Sciatic nerve (tissue), 2 donors: Measurements from ENCODE around the gene KRTAP9-1. TPM values are rescaled to one million over a fixed set of nuclear protein-coding genes. Genes with fewer than 3 reads are reported as not detected.
"Not testable (repeated sequence)": the region's sequence is repeated elsewhere in the genome, so short reads cannot be mapped to it uniquely, and the experiment has no call there.

Source experiments
- ATAC-seq: fragments of 200-7000 bp; cut with Tn5 transposase; one replicate; pipeline ENCODE4 v1.9.1; 2020; ENCODE audit warnings: mild to moderate bottlenecking, moderate library complexity
- DNase-seq: peaks from one replicate; pipeline ENCODE4 v3.0.0-alpha.2; 2020; ENCODE audit warnings: low spot score
- intact Hi-C: fragments of 100-400 bp; cut with DNase I; formaldehyde crosslinking; loops from one replicate; pipeline ENCODE4 v1.14.2; 2022
- total RNA-seq: library from RNA; stranded (reverse); fragmentation: NEBNext Ultra II Directional; extraction: Animal tissue kit (Norgen Biotek cat#: 25700); gene quantifications from one replicate; pipeline ENCODE4 v1.2.1, GENCODE V29; 2021
- donor health status: DM: no; HTN: no; CAD: no.
- donor health status: DM: no; HTN: no; CAD: no.

The KRTAP9-1 gene
- not detected for total RNA-seq

DNA sequence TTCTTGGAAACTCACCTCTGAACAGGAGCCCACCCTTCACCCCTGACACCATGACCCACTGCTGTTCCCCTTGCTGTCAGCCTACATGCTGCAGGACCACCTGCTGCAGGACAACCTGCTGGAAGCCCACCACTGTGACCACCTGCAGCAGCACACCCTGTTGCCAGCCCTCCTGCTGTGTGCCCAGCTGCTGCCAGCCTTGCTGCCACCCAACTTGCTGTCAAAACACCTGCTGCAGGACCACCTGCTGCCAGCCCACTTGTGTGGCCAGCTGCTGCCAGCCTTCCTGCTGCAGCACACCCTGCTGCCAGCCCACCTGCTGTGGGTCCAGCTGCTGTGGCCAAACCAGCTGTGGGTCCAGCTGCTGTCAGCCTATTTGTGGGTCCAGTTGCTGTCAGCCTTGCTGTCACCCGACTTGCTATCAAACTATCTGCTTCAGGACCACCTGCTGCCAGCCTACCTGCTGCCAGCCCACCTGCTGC is at the start of gene KRTAP9-1:
KRTAP9-1 (plus strand) TSS at position 51 of the 482 bp plus-strand sequence; CDS start at position 51, 0 bp downstream.
- intact Hi-C loops, ATAC-seq, DNase-seq: not testable (repeated sequence)

DNA sequence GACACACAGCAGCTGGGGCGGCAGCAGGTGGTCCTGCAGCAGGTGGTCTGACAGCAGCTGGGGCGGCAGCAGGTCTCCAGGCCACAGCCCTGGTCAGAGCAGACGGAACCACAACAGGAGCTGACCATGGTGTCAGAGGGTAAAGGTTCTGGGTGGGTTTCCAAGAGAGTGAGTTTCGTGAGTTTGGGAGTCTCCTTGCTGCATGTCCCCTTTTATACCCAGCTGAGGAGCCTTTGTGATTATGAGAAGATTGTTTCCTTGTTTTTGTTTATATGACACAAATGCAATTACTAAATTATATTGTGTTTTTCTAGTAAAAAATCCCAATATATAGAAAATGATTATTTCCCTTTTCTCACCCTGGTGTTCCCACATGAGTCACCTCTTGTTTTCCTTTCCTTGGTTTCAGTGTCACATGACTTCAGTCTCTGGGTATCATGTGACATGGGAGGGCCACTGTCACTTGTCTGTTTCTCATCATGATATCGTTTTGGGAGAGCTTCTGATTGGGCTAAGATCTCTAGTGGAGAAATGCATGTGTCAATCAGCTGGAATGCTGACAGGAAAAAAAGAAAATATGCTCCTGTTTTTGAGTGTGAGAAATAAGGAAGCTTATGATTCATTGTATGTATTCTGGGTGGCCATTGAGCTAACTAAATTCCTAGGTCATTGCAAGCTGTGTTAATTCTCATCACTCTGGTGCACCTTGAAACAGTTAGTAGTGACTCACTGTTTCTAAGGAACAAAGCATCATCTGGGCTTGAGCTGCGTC is 49.1 kb upstream of the KRTAP9-1 start, which contains the start of gene KRTAP4-6:
KRTAP4-6 (minus strand) TSS at position 185 of the 772 bp plus-strand sequence; CDS start at position 128, 57 bp downstream.
- intact Hi-C loops = loop anchor here (10.0 kb wide), 1 partner anchor 104 kb away; the partner anchor contains the start of gene KRTAP9-4
- ATAC-seq = no peak
- no peak for DNase-seq

DNA sequence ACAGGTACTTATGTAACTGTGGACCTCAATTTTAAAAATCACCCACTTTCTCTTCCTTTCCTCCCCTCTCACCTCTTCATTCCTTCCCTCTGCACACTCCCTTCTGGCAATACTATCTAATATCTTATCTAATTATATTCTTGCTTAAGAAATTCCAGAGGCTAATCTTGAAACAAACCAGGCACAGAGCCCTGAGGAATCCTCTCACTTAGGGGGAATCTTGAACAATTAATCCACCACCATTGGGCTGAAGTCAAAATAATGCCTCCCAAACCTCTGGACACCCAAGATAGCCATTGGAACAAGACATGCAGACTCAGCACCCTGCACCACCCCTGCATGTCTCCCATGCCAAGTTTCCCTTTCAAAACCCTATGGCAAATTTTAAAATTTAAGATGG is 48.3 kb upstream of the KRTAP9-1 start:
- ATAC-seq (no peak), DNase-seq (no peak)
- intact Hi-C loops = loop anchor here (10.0 kb wide), 1 partner anchor 103 kb away; the partner anchor contains the start of gene KRTAP9-4

GRCh38 chr17:41144846-41145245 is 44.8 kb upstream of the KRTAP9-1 start:
- DNase-seq (no peak), ATAC-seq (no peak)
- intact Hi-C loops = loop anchor here (10.0 kb wide), 1 partner anchor 100 kb away; the partner anchor contains the start of gene KRTAP9-4

GRCh38 chr17:41145261-41145660 is 44.4 kb upstream of the KRTAP9-1 start:
- intact Hi-C loops = loop anchor here (10.0 kb wide), 1 partner anchor 100 kb away; the partner anchor contains the start of gene KRTAP9-4
- no peak for DNase-seq
- no peak for ATAC-seq

GRCh38 chr17:41147531-41148204 is 42.0 kb upstream of the KRTAP9-1 start:
- no peak for ATAC-seq
- intact Hi-C loops = loop anchor here (2.0 to 10.0 kb wide), 2 partner anchors 67 to 97 kb away; partner anchors contain the start of gene KRTAP9-4

GRCh38 chr17:41148971-41149651 is 40.6 kb upstream of the KRTAP9-1 start:
- ATAC-seq, DNase-seq: not testable (repeated sequence)
- intact Hi-C loops = loop anchor here (2.0 to 10.0 kb wide), 2 partner anchors 66 to 96 kb away; partner anchors contain the start of gene KRTAP9-4

More at GRCh38 chr17:41147531-41148204, 42.0 kb upstream of the KRTAP9-1 start:
- DNase-seq = no peak

GRCh38 chr17:41149652-41149985 is 40.1 kb upstream of the KRTAP9-1 start, which contains the start of gene KRTAP4-5:
TSS of gene KRTAP4-5 (minus strand) at chr17:41149825. CDS start at chr17:41149767, 58 bp downstream.
- DNase-seq = no peak
- no peak for ATAC-seq
- intact Hi-C loops = loop anchor here (2.0 to 10.0 kb wide), 2 partner anchors 65 to 95 kb away; partner anchors contain the start of gene KRTAP9-4

GRCh38 chr17:41150026-41150425 is 39.7 kb upstream of the KRTAP9-1 start:
- ATAC-seq (no peak), DNase-seq (no peak)
- intact Hi-C loops = no loop called here

GRCh38 chr17:41151525-41151924 is 38.2 kb upstream of the KRTAP9-1 start:
- intact Hi-C loops = no loop called here
- ATAC-seq (no peak), DNase-seq (no peak)

DNA sequence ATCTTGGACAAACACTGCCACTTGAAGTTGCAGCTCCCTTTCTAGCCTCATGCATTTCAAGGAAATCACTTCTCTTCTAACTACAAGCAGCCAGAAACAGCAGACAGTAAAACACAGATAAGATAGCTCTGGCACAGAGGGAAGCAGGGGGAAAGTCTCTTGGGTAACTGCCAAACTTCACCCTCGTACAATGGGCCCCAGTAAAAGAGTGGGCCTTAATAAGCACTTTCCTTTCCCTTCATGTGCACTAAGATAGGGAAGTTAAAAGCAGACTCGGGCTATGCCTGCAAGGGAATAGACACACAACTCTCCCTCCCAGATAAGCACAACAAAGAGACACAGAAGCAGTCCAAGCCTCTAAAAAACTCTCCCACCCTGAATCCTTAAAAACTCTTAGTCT is 35.8 kb upstream of the KRTAP9-1 start:
- intact Hi-C loops = no loop called here
- ATAC-seq = no peak
- DNase-seq = no peak

- ATAC-seq, intact Hi-C loops, DNase-seq: not testable (repeated sequence)
Observed at GRCh38 chr17:41160190-41160589, 29.5 kb upstream of the KRTAP9-1 start.

GRCh38 chr17:41160648-41161047 is 29.0 kb upstream of the KRTAP9-1 start, which contains the start of gene KRTAP4-4:
TSS of gene KRTAP4-4 (minus strand) at chr17:41160748. CDS start at chr17:41160691, 57 bp downstream.
- intact Hi-C loops = no loop called here
- ATAC-seq = no peak
- DNase-seq = no peak

- intact Hi-C loops = no loop called here
- DNase-seq (no peak), ATAC-seq (no peak)
Observed at GRCh38 chr17:41163828-41164227, 25.9 kb upstream of the KRTAP9-1 start.

GRCh38 chr17:41167561-41167960 is 22.1 kb upstream of the KRTAP9-1 start:
- intact Hi-C loops = no loop called here

DNA sequence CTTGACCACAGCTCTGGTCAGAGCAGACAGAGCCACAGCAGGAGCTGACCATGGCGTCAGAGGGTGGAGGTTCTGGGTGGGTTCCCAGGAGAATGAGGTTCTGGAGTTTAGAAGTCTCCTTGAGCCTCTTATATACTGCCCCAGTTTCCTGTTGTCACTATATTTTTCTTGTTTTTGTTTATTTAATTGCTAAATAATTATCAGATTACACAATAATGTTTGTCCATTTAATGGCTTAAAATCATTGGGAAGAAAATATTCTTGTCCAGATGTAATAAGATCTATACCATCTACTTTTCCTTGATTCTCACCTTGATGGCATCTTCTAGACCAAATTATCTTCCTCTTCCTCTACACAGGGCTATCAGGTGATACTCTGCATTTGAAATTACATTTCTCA is 21.6 kb upstream of the KRTAP9-1 start, which contains the start of gene KRTAP4-3:
KRTAP4-3 (minus strand) TSS at position 101 of the 400 bp plus-strand sequence; CDS start at position 52, 49 bp downstream.
- no peak for ATAC-seq
- intact Hi-C loops = no loop called here
- no peak for DNase-seq

More at GRCh38 chr17:41167561-41167960, 22.1 kb upstream of the KRTAP9-1 start:
- DNase-seq = no peak
- ATAC-seq = no peak

DNA sequence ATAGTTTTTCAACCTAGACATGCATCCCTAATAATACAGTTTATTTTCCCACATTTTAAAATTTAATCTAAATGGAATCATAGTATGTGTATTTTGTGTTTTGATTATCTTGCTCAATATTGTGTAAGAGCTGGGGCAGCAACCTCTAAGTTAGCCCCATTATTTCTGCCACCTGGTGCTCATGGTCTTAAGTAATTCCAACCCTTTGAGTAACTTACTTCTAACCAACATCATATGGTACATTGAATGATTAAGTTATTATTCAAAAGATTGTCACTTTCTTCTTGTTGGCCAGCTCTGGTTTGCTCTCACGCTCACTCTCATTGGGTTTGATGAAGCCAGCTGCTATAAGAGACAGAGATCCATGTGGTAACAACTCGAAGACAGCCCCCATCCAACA is 17.8 kb upstream of the KRTAP9-1 start:
- ATAC-seq (no peak), DNase-seq (no peak)
- intact Hi-C loops = no loop called here

DNA sequence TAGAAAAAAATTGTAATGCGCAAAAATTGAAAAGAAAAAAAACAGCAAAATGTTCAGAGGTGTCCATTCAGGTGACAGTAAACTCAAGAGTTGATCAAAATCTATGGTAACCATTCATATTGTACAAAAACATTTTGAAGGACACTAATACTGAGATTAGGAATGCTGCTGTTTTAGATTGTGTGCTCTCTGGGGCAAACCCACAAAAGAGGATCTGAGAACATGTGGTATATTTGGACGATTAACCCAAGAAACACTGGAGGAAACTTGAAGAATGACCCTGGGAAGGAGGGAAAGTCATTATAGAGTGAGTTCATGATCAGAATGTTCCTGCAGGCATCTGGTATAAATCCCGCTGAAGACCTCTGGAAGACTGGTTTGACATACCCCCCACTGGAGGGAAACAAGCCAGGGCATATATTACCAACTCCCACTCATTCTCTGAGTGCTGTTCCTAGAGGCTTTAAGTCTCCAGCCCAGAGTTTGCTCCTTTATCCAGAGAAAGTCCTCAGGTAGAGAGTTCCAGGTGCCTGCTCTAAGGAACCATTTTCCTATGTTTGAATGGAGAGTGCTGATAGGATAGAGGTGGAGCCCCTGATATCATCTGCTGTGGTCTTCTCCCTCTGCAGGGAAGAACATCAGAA is 12.8 kb upstream of the KRTAP9-1 start:
- ATAC-seq (no peak), DNase-seq (no peak)
- intact Hi-C loops = no loop called here
